ENCODE results near the gene PRPF31. TPM values are rescaled to one million over a fixed set of nuclear protein-coding genes. Genes with fewer than 3 reads are reported as not detected.
"Not testable (repeated sequence)": the region's sequence is repeated elsewhere in the genome, so short reads cannot be mapped to it uniquely, and the experiment has no call there.

Gene PRPF31
- total RNA-seq, 1 donor from 2014 or later = 39.5 TPM

DNA sequence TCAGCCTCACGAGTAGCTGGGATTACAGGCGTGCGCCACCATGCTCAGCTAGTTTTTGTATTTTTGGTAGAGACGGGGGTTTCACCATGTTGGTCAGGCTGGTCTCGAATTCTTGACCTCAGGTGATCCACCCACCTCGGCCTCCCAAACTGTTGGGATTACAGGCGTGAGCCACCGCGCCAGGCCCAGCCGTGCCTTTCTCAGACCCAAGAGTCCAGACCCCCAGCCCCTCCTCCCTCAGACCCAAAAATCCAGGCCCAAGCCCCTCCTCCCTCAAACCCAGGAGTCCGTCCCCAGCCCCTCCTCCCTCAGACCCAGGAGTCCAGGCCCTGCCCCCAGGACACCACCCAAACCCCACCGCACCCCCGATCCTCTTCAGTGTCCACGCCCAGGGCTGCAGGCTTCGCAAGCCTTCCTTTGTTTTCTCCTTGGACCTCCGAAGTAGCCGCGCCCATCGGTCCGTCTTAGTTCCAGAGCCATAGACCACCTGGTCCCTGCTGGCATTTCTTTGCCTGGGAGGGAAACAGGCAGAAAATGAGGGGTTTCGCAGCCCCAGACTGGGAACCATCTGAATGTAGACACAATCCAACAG is 53.7 kb downstream of the PRPF31 start:
- no peaks in the 10 kb centered on the region for H3K9me3 ChIP-seq (replicated peaks)
- intact Hi-C loops (cut with micrococcal nuclease) = no loop called here
- no peak overlapping the region for H3K4me3 ChIP-seq
- H3K27ac ChIP-seq (replicated peaks) = no peak overlapping the region
- DNase-seq = no peak
- H3K4me1 ChIP-seq = peaks cover 6% of the 10 kb centered on the region
- no peaks in the 10 kb centered on the region for H3K36me3 ChIP-seq
- peaks cover 71% of the 10 kb centered on the region for H3K27me3 ChIP-seq (ENCODE audit: low read depth)
- TF ChIP-seq, protein P1, sequence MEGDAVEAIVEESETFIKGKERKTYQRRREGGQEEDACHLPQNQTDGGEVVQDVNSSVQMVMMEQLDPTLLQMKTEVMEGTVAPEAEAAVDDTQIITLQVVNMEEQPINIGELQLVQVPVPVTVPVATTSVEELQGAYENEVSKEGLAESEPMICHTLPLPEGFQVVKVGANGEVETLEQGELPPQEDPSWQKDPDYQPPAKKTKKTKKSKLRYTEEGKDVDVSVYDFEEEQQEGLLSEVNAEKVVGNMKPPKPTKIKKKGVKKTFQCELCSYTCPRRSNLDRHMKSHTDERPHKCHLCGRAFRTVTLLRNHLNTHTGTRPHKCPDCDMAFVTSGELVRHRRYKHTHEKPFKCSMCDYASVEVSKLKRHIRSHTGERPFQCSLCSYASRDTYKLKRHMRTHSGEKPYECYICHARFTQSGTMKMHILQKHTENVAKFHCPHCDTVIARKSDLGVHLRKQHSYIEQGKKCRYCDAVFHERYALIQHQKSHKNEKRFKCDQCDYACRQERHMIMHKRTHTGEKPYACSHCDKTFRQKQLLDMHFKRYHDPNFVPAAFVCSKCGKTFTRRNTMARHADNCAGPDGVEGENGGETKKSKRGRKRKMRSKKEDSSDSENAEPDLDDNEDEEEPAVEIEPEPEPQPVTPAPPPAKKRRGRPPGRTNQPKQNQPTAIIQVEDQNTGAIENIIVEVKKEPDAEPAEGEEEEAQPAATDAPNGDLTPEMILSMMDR (IDR thresholded peaks at IDR 0.05; ENCODE audit: borderline replicate concordance) = no peak

- not testable (repeated sequence) for H3K36me3 ChIP-seq; DNase-seq; H3K9me3 ChIP-seq (replicated peaks); H3K4me1 ChIP-seq; H3K4me3 ChIP-seq
- Histone ChIP-seq H3K27ac (replicated peaks) (peak overlapping the region; percentile 40), H3K27me3 (ENCODE audit: low read depth) (peaks cover 45% of the 10 kb centered on the region)
- intact Hi-C loops (cut with micrococcal nuclease) = loop anchor here (10.0 kb wide), 1 partner anchor 63 kb away; no protein-coding TSS in a partner anchor
Measured at GRCh38 chr19:54171736-54172431, 56.3 kb downstream of the PRPF31 start.

DNA sequence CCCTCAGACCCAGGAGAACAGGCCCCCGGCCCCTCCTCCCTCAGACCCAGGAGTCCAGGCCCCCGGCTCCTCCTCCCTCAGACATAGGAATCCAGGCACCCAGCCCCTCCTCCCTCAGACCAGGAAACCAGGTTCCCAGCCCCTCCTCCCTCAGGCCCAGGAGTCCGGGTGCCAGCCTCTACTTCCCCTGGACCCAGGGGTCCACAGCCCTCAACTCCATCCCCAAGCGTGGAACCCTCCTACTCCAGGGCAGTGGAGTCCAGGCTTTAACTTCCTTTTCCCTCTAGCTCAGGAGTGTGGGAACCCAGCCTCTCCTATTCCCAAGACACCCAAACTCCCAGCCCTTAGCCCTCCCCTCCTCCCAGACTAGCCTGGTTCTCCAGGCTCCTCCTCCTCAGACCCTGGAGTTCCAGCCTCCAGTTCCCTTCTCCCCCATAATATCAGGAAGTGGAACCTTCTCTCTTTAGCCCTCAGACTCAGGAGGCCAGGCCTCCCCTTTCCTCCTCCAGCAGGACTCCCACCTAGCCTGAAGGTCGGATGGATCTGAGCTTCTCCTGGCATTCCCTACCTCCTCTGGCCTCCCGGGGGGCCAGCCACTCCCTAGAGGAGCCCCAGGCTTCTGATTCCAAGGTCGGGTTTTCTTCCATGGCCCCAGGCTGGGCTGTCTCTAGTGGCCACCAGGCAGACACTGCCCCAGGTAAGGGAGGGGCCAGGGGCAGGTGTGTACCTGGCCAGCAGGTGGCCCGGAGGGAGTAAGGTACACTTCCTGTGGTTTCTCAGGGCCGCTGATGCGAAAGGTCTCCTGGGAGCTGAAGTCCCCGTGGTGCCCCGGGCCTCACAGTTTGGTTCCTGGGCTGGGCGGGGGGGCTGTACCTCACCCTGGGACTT is 57.2 kb downstream of the PRPF31 start, which contains the start of gene TMC4:
Gene TMC4, minus strand, starts transcription at position 690 of the 888 bp plus-strand sequence. Its CDS starts 43 bp downstream, at position 647.
- TF ChIP-seq, protein P1 (IDR thresholded peaks at IDR 0.05; ENCODE audit: borderline replicate concordance) = no peak
- H3K4me3 ChIP-seq = peak within 1 kb of the TSS; percentile 48
- intact Hi-C loops (cut with micrococcal nuclease) = loop anchor here (10.0 kb wide), 1 partner anchor 62 kb away; no protein-coding TSS in a partner anchor
- H3K36me3 ChIP-seq = no peaks in the 10 kb centered on the region
- H3K9me3 ChIP-seq (replicated peaks) = no peaks in the 10 kb centered on the region
- peaks cover 6% of the 10 kb centered on the region for H3K4me1 ChIP-seq
- peak within 1 kb of the TSS; percentile 65 for H3K27ac ChIP-seq (replicated peaks)
- peaks cover 36% of the 10 kb centered on the region for H3K27me3 ChIP-seq (ENCODE audit: low read depth)
- DNase-seq = no peak

DNA sequence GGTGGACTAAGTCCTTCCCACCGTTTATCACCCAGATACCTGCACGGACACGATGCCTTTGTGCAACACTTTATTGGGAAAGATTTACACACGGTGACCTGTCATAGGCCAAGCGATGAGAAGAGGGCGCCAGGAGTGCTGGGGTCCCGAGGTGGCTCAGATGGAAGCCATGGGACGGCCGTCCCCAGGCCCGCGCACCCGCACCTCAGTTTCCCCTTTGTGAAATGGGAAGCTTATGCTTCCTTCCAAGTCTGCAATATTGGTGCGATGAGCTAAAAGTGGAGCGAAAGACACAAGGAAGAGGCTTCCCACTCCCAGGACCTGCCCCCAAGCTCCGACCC is 57.8 kb downstream of the PRPF31 start:
- TF ChIP-seq, protein P1 (IDR thresholded peaks at IDR 0.05; ENCODE audit: borderline replicate concordance) = no peak
- H3K36me3 ChIP-seq = no peaks in the 10 kb centered on the region
- H3K4me3 ChIP-seq = peak overlapping the region; percentile 48
- H3K27me3 ChIP-seq (ENCODE audit: low read depth) = peaks cover 30% of the 10 kb centered on the region
- no peaks in the 10 kb centered on the region for H3K9me3 ChIP-seq (replicated peaks)
- no peak for DNase-seq
- intact Hi-C loops (cut with micrococcal nuclease) = loop anchor here (10.0 kb wide), 1 partner anchor 61 kb away; no protein-coding TSS in a partner anchor
- H3K27ac ChIP-seq (replicated peaks) = peak overlapping the region; percentile 65
- peaks cover 3% of the 10 kb centered on the region for H3K4me1 ChIP-seq

- Histone ChIP-seq H3K4me3 (no peak overlapping the region), H3K27me3 (ENCODE audit: low read depth) (peaks cover 29% of the 10 kb centered on the region), H3K9me3 (replicated peaks) (no peaks in the 10 kb centered on the region), H3K27ac (replicated peaks) (peak overlapping the region; percentile 65), H3K4me1 (no peaks in the 10 kb centered on the region), H3K36me3 (peaks cover 1% of the 10 kb centered on the region)
- intact Hi-C loops (cut with micrococcal nuclease) = loop anchor here (10.0 kb wide), 1 partner anchor 61 kb away; no protein-coding TSS in a partner anchor
- TF ChIP-seq, protein P1 (IDR thresholded peaks at IDR 0.05; ENCODE audit: borderline replicate concordance) = no peak
- DNase-seq = no peak
Measured at GRCh38 chr19:54173951-54174834, 58.6 kb downstream of the PRPF31 start.
